Breast epithelium (tissue), 3 donors: ENCODE results near the gene KLK13.

Experiments
- CTCF ChIP-seq, 3 donors: fragments of 450-650 bp; IDR thresholded peaks; one replicate each; pipeline ENCODE4 v1.5.1; 2016 to 2017; ENCODE audit warnings: antibody characterized with exemption in 3 of 3, mild to moderate bottlenecking in 3 of 3, moderate library complexity in 3 of 3
- POLR2A ChIP-seq: fragments of 450-650 bp; IDR thresholded peaks from one replicate; pipeline ENCODE4 v1.6.1; 2016; ENCODE audit warnings: antibody characterized with exemption, mild to moderate bottlenecking, moderate library complexity

DNA sequence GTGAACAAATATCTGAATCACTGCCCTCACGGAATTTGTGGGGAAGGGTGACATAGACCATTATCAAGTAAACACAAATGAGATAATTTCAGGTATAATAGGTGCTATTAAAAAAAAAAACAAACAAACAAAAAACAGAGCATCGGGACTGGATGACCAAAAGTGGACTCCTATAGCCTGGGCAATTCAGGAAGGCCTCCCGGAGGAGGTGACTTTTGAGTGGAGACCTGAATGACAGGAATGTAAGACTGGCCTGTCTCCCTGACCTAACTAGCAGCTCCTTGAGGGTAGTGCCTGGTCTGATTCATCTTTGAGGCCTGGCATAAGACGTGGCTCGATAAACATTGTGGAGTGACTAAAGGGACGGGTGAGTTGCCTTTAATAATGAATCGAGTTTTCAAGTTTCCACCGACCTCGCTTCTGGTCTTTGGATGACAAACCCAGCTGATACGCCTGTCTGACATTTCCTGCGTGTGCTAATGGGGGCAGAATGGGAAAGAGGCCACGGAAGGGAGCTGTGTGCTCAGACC, 52.2 kb downstream of the KLK13 start:
- TF ChIP-seq CTCF (IDR thresholded peaks at IDR 0.05) (no peak), POLR2A (no peak)
